Neural progenitor cell (in vitro differentiated cells): Measurements from ENCODE around the gene SPRR2D.

Experiments used
- EZH2 ChIP-seq: fragments of 200-600 bp; sonication (generic); IDR thresholded peaks from 2 replicates; pipeline ENCODE4 v1.6.1; 2017; ENCODE audit warnings: antibody characterized with exemption, mild to moderate bottlenecking, moderate library complexity
- EZH2phosphoT487 ChIP-seq: fragments of 200-600 bp; sonication (generic); IDR thresholded peaks from 2 replicates; pipeline ENCODE4 v1.6.1; 2017; ENCODE audit warnings: antibody characterized with exemption
- TF ChIP-seq, protein P1 (sequence below): fragments of 200-600 bp; sonication (generic); IDR thresholded peaks from 2 replicates; pipeline ENCODE4 v1.5.1; 2017; ENCODE audit warnings: antibody characterized with exemption, mild to moderate bottlenecking

DNA sequence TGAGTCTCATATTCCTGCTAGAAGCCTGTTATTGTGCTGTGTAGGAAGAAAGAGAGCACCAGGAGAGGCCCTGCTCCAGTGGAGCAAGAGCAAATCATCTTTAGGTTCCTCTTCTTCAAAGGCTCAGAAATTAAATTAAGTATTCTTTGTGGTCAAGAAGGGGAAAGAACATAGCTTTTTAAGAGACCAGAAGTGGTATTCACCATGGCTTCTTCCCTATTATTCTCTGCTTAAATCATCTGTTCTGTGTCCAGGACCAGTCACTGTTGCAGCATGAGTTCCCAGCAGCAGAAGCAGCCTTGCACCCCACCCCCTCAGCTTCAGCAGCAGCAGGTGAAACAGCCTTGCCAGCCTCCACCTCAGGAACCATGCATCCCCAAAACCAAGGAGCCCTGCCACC, 8.8 kb downstream of the SPRR2D start:
- TF ChIP-seq EZH2 (no peak), EZH2phosphoT487 (no peak)
- TF ChIP-seq, protein P1, sequence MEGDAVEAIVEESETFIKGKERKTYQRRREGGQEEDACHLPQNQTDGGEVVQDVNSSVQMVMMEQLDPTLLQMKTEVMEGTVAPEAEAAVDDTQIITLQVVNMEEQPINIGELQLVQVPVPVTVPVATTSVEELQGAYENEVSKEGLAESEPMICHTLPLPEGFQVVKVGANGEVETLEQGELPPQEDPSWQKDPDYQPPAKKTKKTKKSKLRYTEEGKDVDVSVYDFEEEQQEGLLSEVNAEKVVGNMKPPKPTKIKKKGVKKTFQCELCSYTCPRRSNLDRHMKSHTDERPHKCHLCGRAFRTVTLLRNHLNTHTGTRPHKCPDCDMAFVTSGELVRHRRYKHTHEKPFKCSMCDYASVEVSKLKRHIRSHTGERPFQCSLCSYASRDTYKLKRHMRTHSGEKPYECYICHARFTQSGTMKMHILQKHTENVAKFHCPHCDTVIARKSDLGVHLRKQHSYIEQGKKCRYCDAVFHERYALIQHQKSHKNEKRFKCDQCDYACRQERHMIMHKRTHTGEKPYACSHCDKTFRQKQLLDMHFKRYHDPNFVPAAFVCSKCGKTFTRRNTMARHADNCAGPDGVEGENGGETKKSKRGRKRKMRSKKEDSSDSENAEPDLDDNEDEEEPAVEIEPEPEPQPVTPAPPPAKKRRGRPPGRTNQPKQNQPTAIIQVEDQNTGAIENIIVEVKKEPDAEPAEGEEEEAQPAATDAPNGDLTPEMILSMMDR, result no peak
